MG63 (cell line): ENCODE data around the gene RASGEF1C. TPM values are rescaled to one million over a fixed set of nuclear protein-coding genes. Genes with fewer than 3 reads are reported as not detected.

Experiments
- DNase-seq: peaks from one replicate; pipeline ENCODE4 v3.0.0-alpha.2; 2020
- H3K27me3 ChIP-seq: fragments of 250-450 bp; sonication (Bioruptor Pico); 2 replicates; pipeline ENCODE4 v1.5.1; 2020; ENCODE audit warnings: mild to moderate bottlenecking, moderate library complexity
- H3K36me3 ChIP-seq: fragments of 250-450 bp; sonication (Bioruptor Pico); 2 replicates; pipeline ENCODE4 v1.5.1; 2020; ENCODE audit warnings: mild to moderate bottlenecking, moderate library complexity
- H3K4me3 ChIP-seq: fragments of 250-450 bp; sonication (Bioruptor Pico); 2 replicates; pipeline ENCODE4 v1.5.1; 2020; ENCODE audit warnings: mild to moderate bottlenecking, moderate library complexity
- H3K9me3 ChIP-seq: fragments of 250-450 bp; sonication (Bioruptor Pico); 2 replicates; pipeline ENCODE4 v1.5.1; 2020; ENCODE audit warnings: mild to moderate bottlenecking, moderate library complexity
- total RNA-seq: library from RNA; depleted of rRNA; stranded (reverse); fragments of >200 nt; shearing (Covaris generic); gene quantifications from 2 replicates; pipeline ENCODE4 v1.2.3, GENCODE V29; 2014; ENCODE audit warnings: low replicate concordance

RASGEF1C gene
- total RNA-seq, 1 experiment from 2014 or later, result not detected

GRCh38 chr5:180201051-180201987 is 7.7 kb downstream of the RASGEF1C start:
- Histone ChIP-seq H3K27me3 (0 out of 2 replicates have a peak, but pooled peaks cover 2% of the 10 kb centered on the region), H3K9me3 (no peaks in the 10 kb centered on the region), H3K36me3 (no peaks in the 10 kb centered on the region), H3K4me3 (no peak overlapping the region)
- DNase-seq, result no peak

GRCh38 chr5:180199390-180199789 is 9.6 kb downstream of the RASGEF1C start:
- Histone ChIP-seq H3K4me3 (no peak overlapping the region), H3K9me3 (no peaks in the 10 kb centered on the region), H3K27me3 (0 out of 2 replicates have a peak, but pooled peaks cover 2% of the 10 kb centered on the region), H3K36me3 (no peaks in the 10 kb centered on the region)
- DNase-seq, result no peak

- H3K9me3 ChIP-seq, result no peaks in the 10 kb centered on the region
- no peak overlapping the region for H3K4me3 ChIP-seq
- no peak for DNase-seq
- H3K27me3 ChIP-seq, result 0 out of 2 replicates have a peak, but pooled peaks cover 2% of the 10 kb centered on the region
- H3K36me3 ChIP-seq, result no peaks in the 10 kb centered on the region
Measured at GRCh38 chr5:180198208-180198607, 10.8 kb downstream of the RASGEF1C start.

GRCh38 chr5:180197016-180197702 is 11.9 kb downstream of the RASGEF1C start:
- H3K4me3 ChIP-seq, result no peak overlapping the region
- no peaks in the 10 kb centered on the region for H3K36me3 ChIP-seq
- H3K9me3 ChIP-seq, result no peaks in the 10 kb centered on the region
- 0 out of 2 replicates have a peak, but pooled peaks cover 2% of the 10 kb centered on the region for H3K27me3 ChIP-seq
- no peak for DNase-seq

GRCh38 chr5:180194410-180195345 is 14.3 kb downstream of the RASGEF1C start:
- DNase-seq, result no peak
- no peaks in the 10 kb centered on the region for H3K36me3 ChIP-seq
- no peak overlapping the region for H3K4me3 ChIP-seq
- no peaks in the 10 kb centered on the region for H3K9me3 ChIP-seq
- H3K27me3 ChIP-seq, result no peaks in the 10 kb centered on the region

GRCh38 chr5:180193749-180194375 is 15.1 kb downstream of the RASGEF1C start:
- DNase-seq, result no peak
- H3K36me3 ChIP-seq, result no peaks in the 10 kb centered on the region
- no peaks in the 10 kb centered on the region for H3K9me3 ChIP-seq
- H3K4me3 ChIP-seq, result no peak overlapping the region
- H3K27me3 ChIP-seq, result no peaks in the 10 kb centered on the region; the same call in 1 of the 2 replicates

GRCh38 chr5:180191716-180192115 is 17.3 kb downstream of the RASGEF1C start:
- Histone ChIP-seq H3K27me3 (peaks cover 2% of the 10 kb centered on the region; the same call in 1 of the 2 replicates), H3K36me3 (no peaks in the 10 kb centered on the region), H3K4me3 (no peak overlapping the region), H3K9me3 (peaks cover 9% of the 10 kb centered on the region; the same call in 1 of the 2 replicates)
- no peak for DNase-seq

GRCh38 chr5:180187767-180188166 is 21.2 kb downstream of the RASGEF1C start:
- H3K9me3 ChIP-seq, result peaks cover 19% of the 10 kb centered on the region
- H3K4me3 ChIP-seq, result no peak overlapping the region
- peaks cover 2% of the 10 kb centered on the region; the same call in 1 of the 2 replicates for H3K27me3 ChIP-seq
- H3K36me3 ChIP-seq, result no peaks in the 10 kb centered on the region
- DNase-seq, result no peak

- Histone ChIP-seq H3K9me3 (peaks cover 14% of the 10 kb centered on the region), H3K4me3 (no peak overlapping the region), H3K36me3 (no peaks in the 10 kb centered on the region), H3K27me3 (no peaks in the 10 kb centered on the region)
- no peak for DNase-seq
Measured at GRCh38 chr5:180180846-180181245, 28.2 kb downstream of the RASGEF1C start.

- Histone ChIP-seq H3K36me3 (no peaks in the 10 kb centered on the region), H3K27me3 (no peaks in the 10 kb centered on the region), H3K9me3 (peaks cover 14% of the 10 kb centered on the region), H3K4me3 (no peak overlapping the region)
- DNase-seq, result no peak
Measured at GRCh38 chr5:180180421-180180820, 28.6 kb downstream of the RASGEF1C start.

GRCh38 chr5:180179442-180180420 is 29.3 kb downstream of the RASGEF1C start:
- no peak for DNase-seq
- Histone ChIP-seq H3K9me3 (peaks cover 14% of the 10 kb centered on the region), H3K27me3 (no peaks in the 10 kb centered on the region), H3K4me3 (no peak overlapping the region), H3K36me3 (no peaks in the 10 kb centered on the region)

GRCh38 chr5:180178531-180179441 is 30.2 kb downstream of the RASGEF1C start:
- Histone ChIP-seq H3K27me3 (no peaks in the 10 kb centered on the region), H3K36me3 (no peaks in the 10 kb centered on the region)
- no peak for DNase-seq

GRCh38 chr5:180176191-180176590 is 32.8 kb downstream of the RASGEF1C start:
- DNase-seq, result no peak
- no peaks in the 10 kb centered on the region for H3K9me3 ChIP-seq
- no peaks in the 10 kb centered on the region for H3K27me3 ChIP-seq
- no peak overlapping the region for H3K4me3 ChIP-seq
- H3K36me3 ChIP-seq, result no peaks in the 10 kb centered on the region

More at GRCh38 chr5:180178531-180179441, 30.2 kb downstream of the RASGEF1C start:
- no peak overlapping the region for H3K4me3 ChIP-seq
- peaks cover 9% of the 10 kb centered on the region; the same call in 1 of the 2 replicates for H3K9me3 ChIP-seq

- H3K4me3 ChIP-seq, result no peak overlapping the region
- DNase-seq, result no peak
Measured at GRCh38 chr5:180175015-180175431, 34.0 kb downstream of the RASGEF1C start.

More at GRCh38 chr5:180175015-180175431, 34.0 kb downstream of the RASGEF1C start:
- no peaks in the 10 kb centered on the region for H3K9me3 ChIP-seq
- no peaks in the 10 kb centered on the region for H3K27me3 ChIP-seq
- no peaks in the 10 kb centered on the region for H3K36me3 ChIP-seq
